Measurements from ENCODE around the gene ACTA1. TPM values are rescaled to one million over a fixed set of nuclear protein-coding genes. Genes with fewer than 3 reads are reported as not detected.

The ACTA1 gene
- 0.13 and 10.3 TPM in 2 replicates for total RNA-seq

DNA sequence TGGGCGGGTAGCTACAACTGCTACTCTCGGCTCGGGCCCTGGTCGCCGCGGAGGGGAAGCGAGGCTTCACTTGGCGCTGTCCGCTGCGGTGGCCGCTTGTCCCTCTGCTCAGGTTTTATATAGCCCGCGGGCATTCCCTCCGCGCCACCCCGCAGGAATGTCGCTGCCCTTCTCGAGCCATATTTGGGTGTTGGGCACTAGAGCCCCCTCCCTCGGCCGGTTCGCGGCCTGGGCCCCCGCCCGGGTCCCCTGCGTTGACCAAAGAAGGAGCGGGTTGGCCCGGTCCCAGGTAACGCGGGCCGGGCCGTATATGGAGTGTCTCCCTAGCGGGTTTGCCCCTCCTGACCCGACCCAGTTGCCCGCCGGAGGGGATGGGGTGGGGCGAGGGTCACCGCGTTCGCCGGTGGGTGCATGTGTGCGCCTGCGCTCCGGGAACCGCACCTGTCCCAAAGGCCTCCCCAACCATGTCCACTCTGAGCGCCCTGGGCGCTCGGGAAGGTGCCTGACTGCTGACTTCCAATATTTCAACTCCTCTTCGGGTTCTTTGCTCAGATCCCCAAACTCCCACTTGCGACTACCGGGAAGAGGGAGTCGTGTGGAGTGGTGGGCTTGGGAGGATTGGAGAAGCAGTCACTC is at the start of gene ACTA1:
Gene ACTA1, minus strand, starts transcription at position 90 of the 636 bp plus-strand sequence. CDS start 979 bp downstream, outside the sequence.

Other genes with a start within 250 kb of the ACTA1 start
- 25.0 and 27.1 TPM in 2 replicates for gene RAB4A, start 163.0 kb downstream of the ACTA1 start, total RNA-seq
- gene CCSAP, start 91.0 kb downstream of the ACTA1 start, total RNA-seq, result 3.9 and 5.6 TPM in 2 replicates
- gene NUP133, start 74.2 kb upstream of the ACTA1 start, total RNA-seq, result 22.8 and 25.2 TPM in 2 replicates
- 11.8 and 14.8 TPM in 2 replicates for gene ABCB10, start 124.6 kb upstream of the ACTA1 start, total RNA-seq
- 9.5 and 12.8 TPM in 2 replicates for gene TAF5L, start 192.0 kb upstream of the ACTA1 start, total RNA-seq
- gene URB2, start 192.2 kb upstream of the ACTA1 start, total RNA-seq, result 5.3 and 9.6 TPM in 2 replicates

Measured in epithelial cell of alveolus of lung (primary cell).